T-helper 1 cell (primary cell): Measurements from ENCODE around the gene CD63.
"Not testable (repeated sequence)": the region's sequence is repeated elsewhere in the genome, so short reads cannot be mapped to it uniquely, and the experiment has no call there.

Experiments
- DNase-seq, 5 donors: peaks; one replicate each; pipeline ENCODE4 v3.0.0-alpha.2; 2012 to 2020
- total RNA-seq, 4 donors: gene quantifications; one replicate each; lab custom pipeline; 2026; lab: John Stamatoyannopoulos, UW

CD63 gene
- total RNA-seq = 15.2 to 22.2 (median 16.2) reads per million in 4 donors

GRCh38 chr12:55728939-55729818 is at the start of gene CD63:
TSS of gene CD63 (minus strand) at chr12:55729009. CDS start at chr12:55728341, 668 bp downstream.
- peak in 4 of 5 donors; percentile 30 to 60 (median 54) for DNase-seq

DNA sequence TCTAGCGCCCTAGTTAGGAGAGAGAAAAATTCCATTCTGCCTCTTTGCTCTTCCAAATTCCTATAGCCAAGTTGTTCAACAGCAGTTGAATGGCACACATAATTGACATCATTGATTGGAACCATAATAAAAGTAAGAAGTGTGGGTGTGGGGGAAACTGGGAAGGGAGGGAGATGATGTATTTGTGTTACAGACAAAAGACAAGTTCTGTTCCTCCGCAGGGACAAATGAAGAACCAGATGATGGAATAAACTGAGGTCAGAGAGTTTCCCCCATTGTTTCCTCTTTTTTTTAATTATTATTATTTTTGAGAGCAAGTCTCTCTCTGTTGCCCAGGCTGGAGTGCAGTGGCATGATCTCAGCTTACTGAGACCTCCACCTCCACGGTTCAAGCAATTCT is 49.0 kb upstream of the CD63 start:
- DNase-seq = no peak

DNA sequence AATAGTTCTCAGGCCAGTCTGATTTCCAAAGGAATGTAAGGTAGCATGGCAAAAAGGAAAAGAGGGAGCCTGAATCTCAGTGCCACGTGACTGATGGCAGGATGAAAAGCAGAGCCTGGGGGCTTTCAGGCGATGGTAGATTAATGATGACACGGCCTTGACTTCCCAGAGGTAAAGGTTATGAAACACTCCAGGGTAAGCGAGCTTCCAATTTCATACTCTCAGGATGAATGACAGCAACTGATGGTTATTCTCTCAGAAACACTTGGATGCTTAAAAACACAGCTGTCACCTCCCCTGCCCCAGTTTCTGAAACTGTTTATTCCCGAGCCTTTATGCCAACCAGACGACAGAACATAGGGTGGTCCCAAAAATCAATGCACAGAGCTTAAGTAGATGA is 42.9 kb upstream of the CD63 start:
- no peak for DNase-seq

- no peak for DNase-seq
Measured at GRCh38 chr12:55767156-55767555, 38.3 kb upstream of the CD63 start.

GRCh38 chr12:55765736-55766290 is 37.0 kb upstream of the CD63 start:
- DNase-seq = no peak

- no peak for DNase-seq
Measured at GRCh38 chr12:55762646-55763045, 33.8 kb upstream of the CD63 start.

GRCh38 chr12:55760663-55761062 is 31.9 kb upstream of the CD63 start:
- peak in 1 of 5 donors; percentile 41 for DNase-seq

- DNase-seq = not testable (repeated sequence)
Measured at GRCh38 chr12:55758575-55758974, 29.8 kb upstream of the CD63 start.

GRCh38 chr12:55757701-55758100 is 28.9 kb upstream of the CD63 start:
- DNase-seq = no peak

DNA sequence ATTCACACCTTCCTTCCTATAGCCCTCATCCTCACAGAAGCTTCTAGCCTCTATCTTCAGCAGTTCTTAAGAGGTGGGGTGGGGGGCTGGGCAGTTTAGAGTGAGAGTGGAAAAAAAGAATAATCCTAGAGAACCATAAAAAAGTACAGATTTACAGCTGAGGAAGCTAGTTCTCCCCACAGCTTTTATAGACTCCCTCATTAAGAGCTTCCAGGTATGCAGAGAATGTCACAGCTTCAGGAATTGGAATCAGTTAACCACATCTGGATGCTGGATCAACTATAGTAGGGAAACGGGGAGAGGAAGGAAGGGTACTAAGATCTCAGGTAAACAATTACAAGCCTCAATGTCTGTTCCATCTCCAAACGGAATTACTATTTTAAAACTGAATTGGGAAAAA is 26.4 kb upstream of the CD63 start:
- DNase-seq = no peak

GRCh38 chr12:55748230-55748993 is 19.6 kb upstream of the CD63 start:
- DNase-seq = no peak

DNA sequence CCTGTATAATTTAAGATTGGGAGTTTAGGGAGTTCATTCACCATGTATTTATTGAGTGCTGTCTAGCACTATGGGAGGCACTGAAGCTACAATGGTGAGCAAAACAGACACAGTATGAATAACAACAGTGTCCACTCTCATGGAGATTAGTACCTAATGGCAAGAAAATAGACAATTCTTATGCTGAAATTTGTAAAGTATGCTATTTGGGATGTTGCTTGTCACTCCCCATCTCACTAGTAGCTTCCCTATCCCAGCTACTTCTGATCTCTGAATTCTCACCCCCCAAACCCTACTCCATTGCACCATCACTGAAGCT is 18.1 kb upstream of the CD63 start:
- no peak for DNase-seq

DNA sequence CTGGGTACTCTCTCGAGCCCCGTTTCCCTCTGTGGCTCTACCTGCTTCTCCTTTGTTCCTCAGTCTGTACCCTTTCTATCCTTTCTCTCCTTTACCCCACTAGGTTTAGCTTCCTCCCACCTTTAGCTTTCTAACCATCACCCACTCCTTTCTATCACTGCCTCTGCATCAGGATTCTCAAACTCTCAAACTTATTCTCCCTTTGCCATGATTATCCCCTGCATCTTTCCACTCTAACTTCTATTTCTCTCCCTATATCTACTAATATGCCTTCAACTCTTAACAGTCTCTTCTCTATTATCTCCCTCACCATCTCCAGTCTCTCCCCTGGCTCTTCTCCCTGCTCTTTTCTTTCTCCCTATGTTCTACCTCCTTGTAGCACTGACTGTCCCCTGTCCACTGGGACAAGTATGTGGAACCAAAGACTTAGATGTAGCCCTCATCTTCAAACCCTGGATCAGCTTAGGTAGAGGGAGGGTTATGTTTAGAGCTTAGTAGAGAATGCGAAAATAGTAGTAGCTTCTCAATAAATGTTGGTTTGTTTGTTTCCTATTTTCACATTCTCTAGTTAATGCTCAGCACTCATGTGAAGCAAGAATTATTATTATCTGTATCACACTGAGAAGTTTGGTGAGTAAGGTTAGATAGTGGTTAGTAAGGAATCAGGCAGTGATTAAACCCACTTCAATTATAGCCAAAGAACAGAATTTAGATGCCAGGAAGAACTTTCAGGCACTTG is 17.5 kb upstream of the CD63 start:
- DNase-seq = no peak

GRCh38 chr12:55745361-55746173 is 16.8 kb upstream of the CD63 start:
- no peak for DNase-seq

DNA sequence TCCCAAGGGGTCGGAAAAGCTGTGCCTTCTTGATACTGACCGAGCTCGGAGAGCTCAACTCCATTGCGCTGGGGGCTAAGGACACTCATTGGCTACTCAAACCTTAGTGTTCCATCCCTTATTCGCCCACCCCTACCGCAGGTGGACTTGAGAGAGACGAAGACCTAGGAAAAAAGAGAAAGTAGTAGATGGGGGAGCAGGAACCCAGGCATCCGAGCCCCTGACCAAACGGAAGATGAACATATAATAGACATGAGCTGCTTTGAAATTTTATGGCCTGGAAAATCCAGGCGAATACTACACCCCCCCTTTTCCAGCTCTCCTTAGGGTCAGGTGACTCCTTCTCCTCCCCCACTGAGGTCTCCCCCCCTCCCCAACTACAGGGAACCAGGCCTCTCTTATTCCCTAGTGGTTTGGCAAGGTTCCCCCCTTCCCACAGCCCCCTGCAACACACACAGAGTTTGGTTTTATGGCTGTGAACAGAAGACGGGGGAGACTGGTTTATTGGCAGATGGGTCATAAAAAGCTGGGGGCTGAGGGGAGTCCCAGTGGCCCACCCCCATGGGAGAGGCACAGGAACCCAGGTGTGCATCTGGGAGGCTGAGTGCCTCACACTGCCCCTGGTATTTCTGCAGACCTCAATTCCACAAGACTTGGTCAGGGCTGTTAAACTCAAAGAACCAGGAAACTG is 15.7 kb upstream of the CD63 start:
- no peak for DNase-seq

GRCh38 chr12:55743406-55744339 is 14.9 kb upstream of the CD63 start:
- peak in 4 of 5 donors; percentile 33 to 68 (median 38) for DNase-seq

GRCh38 chr12:55742719-55743405 is 14.1 kb upstream of the CD63 start, which contains the start of gene GDF11:
TSS of gene GDF11 (plus strand) at chr12:55743122. CDS start at chr12:55743317, 195 bp downstream.
- DNase-seq = peak; percentile 60 to 71 (median 68)

- DNase-seq = no peak
Measured at GRCh38 chr12:55741931-55742680, 13.3 kb upstream of the CD63 start.

DNA sequence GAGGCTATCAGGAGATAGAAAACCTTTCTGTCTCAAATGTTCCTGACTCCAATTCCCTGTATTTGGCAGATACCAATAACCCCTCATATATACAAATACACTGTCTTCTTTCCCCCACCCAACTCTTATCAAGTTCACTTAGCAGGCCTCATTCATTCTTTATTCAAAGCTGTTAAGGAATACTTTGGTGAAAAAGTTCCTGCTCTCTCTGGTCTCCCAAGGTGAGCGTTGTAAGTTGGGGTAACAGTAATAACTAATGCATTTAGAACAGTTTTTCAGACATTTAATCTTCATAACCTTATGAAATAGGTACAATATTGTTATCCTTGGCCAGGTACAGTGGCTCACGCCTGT is 10.2 kb upstream of the CD63 start:
- no peak for DNase-seq
